Neutrophil (primary cell): Measurements from ENCODE around the gene HMCN1.

Source experiments
- H3K27ac ChIP-seq: fragments of 200-600 bp; sonication (generic); 2 replicates; pipeline ENCODE4 v1.5.1; 2016; ENCODE audit warnings: mild to moderate bottlenecking, moderate library complexity
- H3K27me3 ChIP-seq: fragments of 200-600 bp; sonication (generic); 2 replicates; pipeline ENCODE4 v1.6.0; 2016; ENCODE audit warnings: mild to moderate bottlenecking
- H3K36me3 ChIP-seq: fragments of 200-600 bp; sonication (generic); 2 replicates; pipeline ENCODE4 v1.5.1; 2017
- H3K4me1 ChIP-seq, 2 experiments: fragments of 200-600 bp in 1 of 2; sonication (generic) in 1 of 2; 1 replicate in 1 of 2; 2 replicates in 1 of 2; pipeline versions ENCODE4 v1.5.1 to v1.6.1; 2013 to 2016; ENCODE audit warnings: low read depth in 1 of 2, low read length in 1 of 2, mild to moderate bottlenecking in 1 of 2, moderate library complexity in 1 of 2; ENCODE audit not compliant: control insufficient read depth in 1 of 2, insufficient read depth in 1 of 2
- H3K4me3 ChIP-seq, 2 experiments: fragments of 200-600 bp in 1 of 2; sonication (generic) in 1 of 2; 1 replicate in 1 of 2; 2 replicates in 1 of 2; pipeline ENCODE4 v1.5.1; 2013 to 2016; ENCODE audit warnings: low read depth in 1 of 2, low read length in 1 of 2, mild to moderate bottlenecking in 1 of 2, moderate library complexity in 1 of 2
- H3K9me3 ChIP-seq: fragments of 200-600 bp; sonication (generic); 2 replicates; pipeline ENCODE4 v1.5.1; 2016
- CTCF ChIP-seq: fragments of 200-600 bp; sonication (generic); IDR thresholded peaks from 2 replicates; pipeline ENCODE4 v1.5.1; 2016; ENCODE audit warnings: antibody characterized with exemption

HMCN1 gene

GRCh38 chr1:186129758-186130157 is 395.6 kb downstream of the HMCN1 start:
- H3K4me1 ChIP-seq = no peaks in the 10 kb centered on the region
- no peaks in the 10 kb centered on the region for H3K27me3 ChIP-seq
- no peak for TF ChIP-seq CTCF
- H3K4me3 ChIP-seq = no peak overlapping the region
- no peak overlapping the region for H3K27ac ChIP-seq
- no peaks in the 10 kb centered on the region for H3K36me3 ChIP-seq
- H3K9me3 ChIP-seq = no peaks in the 10 kb centered on the region

- TF ChIP-seq CTCF = no peak
- no peak overlapping the region for H3K27ac ChIP-seq
- H3K4me3 ChIP-seq = no peak overlapping the region
- no peaks in the 10 kb centered on the region for H3K9me3 ChIP-seq
- no peaks in the 10 kb centered on the region for H3K4me1 ChIP-seq
- H3K27me3 ChIP-seq = no peaks in the 10 kb centered on the region
- H3K36me3 ChIP-seq = no peaks in the 10 kb centered on the region
Measured at GRCh38 chr1:186139115-186139514, 404.9 kb downstream of the HMCN1 start.

- H3K36me3 ChIP-seq = no peaks in the 10 kb centered on the region
- no peak for TF ChIP-seq CTCF
- no peaks in the 10 kb centered on the region for H3K27me3 ChIP-seq
- no peaks in the 10 kb centered on the region for H3K9me3 ChIP-seq
- H3K4me1 ChIP-seq = no peaks in the 10 kb centered on the region
- no peak overlapping the region for H3K4me3 ChIP-seq
- no peak overlapping the region for H3K27ac ChIP-seq
Measured at GRCh38 chr1:186139701-186140100, 405.5 kb downstream of the HMCN1 start.

DNA sequence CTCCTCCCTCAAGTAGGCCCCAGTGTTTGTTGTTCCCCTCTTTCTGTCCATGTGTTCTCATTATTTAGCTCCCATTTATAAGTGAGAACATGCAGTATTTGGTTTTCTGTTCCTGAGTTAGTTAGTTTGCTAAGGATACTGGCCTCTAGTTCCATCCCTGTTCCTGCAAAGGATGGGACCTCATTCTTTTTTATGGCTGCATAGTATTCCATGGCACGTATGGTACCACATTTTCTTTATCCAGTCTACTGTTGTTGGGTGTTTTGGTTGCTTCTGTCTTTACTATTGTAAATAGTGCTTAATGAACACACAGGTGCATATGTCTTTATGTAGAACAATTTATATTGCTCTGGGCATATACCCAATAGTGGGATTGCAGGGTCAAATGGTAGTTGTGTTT is 408.0 kb downstream of the HMCN1 start:
- Histone ChIP-seq H3K36me3 (no peaks in the 10 kb centered on the region), H3K4me1 (no peaks in the 10 kb centered on the region), H3K27me3 (no peaks in the 10 kb centered on the region), H3K9me3 (no peaks in the 10 kb centered on the region), H3K4me3 (no peak overlapping the region), H3K27ac (no peak overlapping the region)
- TF ChIP-seq CTCF = no peak

- Histone ChIP-seq H3K36me3 (no peaks in the 10 kb centered on the region), H3K27ac (no peak overlapping the region), H3K4me1 (no peaks in the 10 kb centered on the region), H3K4me3 (no peak overlapping the region), H3K27me3 (no peaks in the 10 kb centered on the region), H3K9me3 (no peaks in the 10 kb centered on the region)
- no peak for TF ChIP-seq CTCF
Measured at GRCh38 chr1:186142916-186143315, 408.7 kb downstream of the HMCN1 start.

DNA sequence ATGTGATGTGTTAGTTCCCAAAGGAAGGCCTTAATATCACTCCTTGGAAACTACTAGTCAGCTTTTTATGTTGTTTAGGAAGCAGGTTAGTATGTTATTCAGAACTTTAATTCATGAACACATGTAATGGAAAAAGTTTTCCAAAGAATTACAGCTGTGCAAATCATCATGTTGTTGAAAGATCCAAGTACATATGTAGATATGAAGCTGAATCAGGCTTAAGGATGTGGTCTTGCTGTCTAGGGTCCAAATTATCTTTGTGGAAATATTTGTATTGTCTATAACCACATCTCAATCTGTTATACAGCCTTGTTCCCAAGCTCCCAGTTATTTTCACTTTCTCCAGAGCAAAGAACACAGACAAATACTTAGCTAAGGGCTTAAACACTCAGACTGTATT is 409.3 kb downstream of the HMCN1 start:
- Histone ChIP-seq H3K9me3 (no peaks in the 10 kb centered on the region), H3K27ac (no peak overlapping the region), H3K36me3 (no peaks in the 10 kb centered on the region), H3K27me3 (no peaks in the 10 kb centered on the region), H3K4me3 (no peak overlapping the region), H3K4me1 (no peaks in the 10 kb centered on the region)
- TF ChIP-seq CTCF = no peak
